OCI-LY3 (cell line): ENCODE data around the gene PSMD11.
A peak's percentile ranks its signal among the peaks of the same experiment; 100 is the strongest.

ENCODE experiments used
- H2AFZ ChIP-seq: fragments of 200-600, 300-600 bp; shearing (Covaris generic); 2 replicates; pipeline ENCODE4 v1.6.0; 2014; ENCODE audit warnings: antibody characterized with exemption, low read depth, low read length
- H3K27ac ChIP-seq: fragments of 200-600, 300-600 bp; sonication (generic); 2 replicates; pipeline ENCODE4 v1.5.1; 2014; ENCODE audit warnings: mild to moderate bottlenecking, low read length, moderate library complexity, mixed read lengths
- H3K27me3 ChIP-seq: fragments of 200-600, 300-600 bp; sonication (generic); 2 replicates; pipeline ENCODE4 v1.6.1; 2014; ENCODE audit warnings: low read depth, low read length, mixed read lengths
- H3K36me3 ChIP-seq: fragments of 200-600, 300-600 bp; sonication (generic); replicated peaks from 2 replicates; pipeline ENCODE3; 2014; ENCODE audit warnings: low read depth, low read length, mixed read lengths
- H3K4me1 ChIP-seq: fragments of 300-600, 200-600 bp; sonication (generic); 2 replicates; pipeline ENCODE4 v1.6.1; 2014; ENCODE audit warnings: low read length, mixed read lengths
- H3K4me2 ChIP-seq: fragments of 200-600, 300-600 bp; sonication (generic); 2 replicates; pipeline ENCODE4 v1.6.1; 2014; ENCODE audit warnings: low read length, mixed read lengths
- H3K4me3 ChIP-seq: fragments of 300-600, 200-600 bp; sonication (generic); 2 replicates; pipeline ENCODE4 v1.5.1; 2014; ENCODE audit warnings: antibody characterized with exemption, mild to moderate bottlenecking, low read length, moderate library complexity
- H3K79me2 ChIP-seq: fragments of 300-600, 200-600 bp; shearing (Covaris generic); 2 replicates; pipeline ENCODE4 v1.6.1; 2014; ENCODE audit warnings: mild to moderate bottlenecking, low read length, mixed read lengths
- H3K9ac ChIP-seq: fragments of 300-600, 200-600 bp; shearing (Covaris generic); 2 replicates; pipeline ENCODE4 v1.6.0; 2014; ENCODE audit warnings: mild to moderate bottlenecking, low read length, moderate library complexity
- H3K9me3 ChIP-seq: fragments of 200-600, 300-600 bp; shearing (Covaris generic); 2 replicates; pipeline ENCODE4 v1.6.1; 2014; ENCODE audit warnings: low read length, mixed read lengths; ENCODE audit not compliant: insufficient read depth
- H4K20me1 ChIP-seq: fragments of 200-600, 300-600 bp; sonication (generic); 2 replicates; pipeline ENCODE4 v1.6.1; 2016; ENCODE audit warnings: low read length, mixed read lengths; ENCODE audit not compliant: insufficient read depth
- CTCF ChIP-seq: fragments of 200-600, 300-600 bp; sonication (generic); IDR thresholded peaks from 2 replicates; pipeline ENCODE4 v1.5.1; 2014; ENCODE audit warnings: antibody characterized with exemption, low read length, low read depth
- EZH2phosphoT487 ChIP-seq: fragments of 200-600 bp; shearing (Covaris generic); IDR thresholded peaks from 2 replicates; pipeline ENCODE4 v1.6.1; 2018; ENCODE audit warnings: antibody characterized with exemption, mixed run types, low read depth

Gene PSMD11

DNA sequence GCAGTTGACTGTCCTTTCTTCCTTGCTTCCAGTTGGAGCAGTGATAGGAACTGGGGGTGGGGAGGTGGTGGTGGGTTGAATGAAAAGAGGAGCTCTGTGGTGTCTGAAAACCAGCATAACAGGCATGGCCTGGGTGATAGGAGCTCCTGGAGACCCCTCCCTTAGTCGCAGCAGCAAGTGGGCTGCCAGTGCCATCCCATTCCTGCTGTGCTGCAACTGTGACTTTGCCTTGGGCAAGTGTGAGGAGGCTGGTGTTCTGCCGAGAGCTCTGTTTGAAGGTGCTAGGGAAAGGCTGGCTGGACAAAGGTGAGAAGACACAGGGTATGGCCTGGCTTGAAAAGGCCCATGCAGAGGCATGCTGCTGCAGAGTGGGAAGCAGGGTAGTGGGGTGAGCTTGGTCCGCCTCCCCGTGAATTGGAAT lies 39.7 kb downstream of the PSMD11 start:
- Histone ChIP-seq H3K9ac (no peak overlapping the region), H3K4me1 (peaks cover 43% of the 10 kb centered on the region), H3K4me3 (no peak overlapping the region), H4K20me1 (peaks cover 6% of the 10 kb centered on the region; the same call in 1 of the 2 replicates), H3K79me2 (peaks cover 13% of the 10 kb centered on the region; the same call in 1 of the 2 replicates), H2AFZ (no peak overlapping the region), H3K27me3 (no peaks in the 10 kb centered on the region), H3K4me2 (no peak overlapping the region), H3K27ac (no peak overlapping the region), H3K36me3 (peaks cover 34% of the 10 kb centered on the region), H3K9me3 (no peaks in the 10 kb centered on the region)
- no peak for TF ChIP-seq CTCF
- no peak for TF ChIP-seq EZH2phosphoT487

DNA sequence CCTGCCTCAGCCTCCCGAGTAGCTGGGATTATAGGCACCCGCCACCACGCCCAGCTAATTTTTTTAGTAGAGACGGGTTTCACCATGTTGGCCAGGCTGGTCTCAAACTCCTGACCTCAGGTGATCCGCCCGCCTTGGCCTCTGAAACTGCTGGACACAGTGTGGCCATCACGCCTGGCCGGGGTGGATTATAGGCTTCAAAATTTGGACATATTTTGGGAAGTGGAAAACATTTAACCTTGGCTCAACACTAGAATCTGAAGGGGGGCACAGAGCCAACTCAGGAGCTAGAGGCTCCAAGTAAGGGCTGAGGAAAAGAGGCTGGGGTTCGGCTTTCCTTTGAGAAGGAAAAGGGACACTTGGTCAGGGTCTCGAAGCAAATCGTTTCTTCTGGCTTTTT lies 40.3 kb downstream of the PSMD11 start:
- peaks cover 12% of the 10 kb centered on the region for H4K20me1 ChIP-seq
- TF ChIP-seq CTCF = no peak
- no peak for TF ChIP-seq EZH2phosphoT487
- H3K36me3 ChIP-seq = peaks cover 30% of the 10 kb centered on the region
- H3K9ac ChIP-seq = no peak overlapping the region
- peaks cover 43% of the 10 kb centered on the region for H3K4me1 ChIP-seq
- H3K4me3 ChIP-seq = no peak overlapping the region
- H3K27ac ChIP-seq = no peak overlapping the region
- no peaks in the 10 kb centered on the region for H3K27me3 ChIP-seq
- no peak overlapping the region for H2AFZ ChIP-seq
- H3K4me2 ChIP-seq = no peak overlapping the region
- H3K79me2 ChIP-seq = peaks cover 15% of the 10 kb centered on the region; the same call in 1 of the 2 replicates
- H3K9me3 ChIP-seq = no peaks in the 10 kb centered on the region

DNA sequence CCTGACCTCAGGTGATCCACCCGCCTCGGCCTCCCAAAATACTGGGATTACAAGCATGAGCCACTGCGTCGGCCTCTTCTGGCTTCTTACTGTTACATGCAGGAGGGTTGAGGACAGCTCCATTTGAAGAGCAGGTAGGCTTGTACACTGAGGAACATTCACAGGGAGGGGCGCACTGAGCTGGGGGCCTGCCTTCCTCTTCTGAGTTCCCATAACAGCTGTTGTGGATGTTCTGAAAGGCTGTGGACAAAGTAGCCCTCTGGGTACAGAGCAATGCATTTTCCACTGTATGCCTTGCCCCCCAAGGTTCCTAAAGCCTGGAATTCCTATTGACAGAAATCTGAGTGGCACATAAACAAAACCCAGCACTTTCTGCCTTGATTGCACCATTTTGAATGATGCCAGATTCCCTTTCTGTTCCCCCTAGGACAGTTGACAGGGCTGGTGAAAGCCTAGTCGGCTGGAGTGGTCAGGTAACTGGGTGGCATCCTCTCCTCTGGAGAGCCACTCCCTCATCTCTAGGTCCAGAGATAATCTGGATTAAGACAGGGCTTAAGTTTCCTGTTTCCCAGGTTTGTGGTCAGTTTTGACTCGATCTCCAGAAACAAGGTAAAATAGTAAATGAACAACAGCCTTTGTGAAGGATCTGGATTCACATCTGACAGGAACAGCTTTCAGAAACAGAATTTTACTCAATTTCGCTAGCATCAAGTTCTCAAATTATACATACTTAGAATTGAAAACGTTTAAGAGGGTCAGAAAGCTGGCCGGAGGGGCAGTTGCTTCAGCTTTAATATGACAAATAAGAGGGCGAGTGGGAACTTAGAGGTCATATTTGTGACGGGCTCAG lies 41.2 kb downstream of the PSMD11 start:
- peaks cover 15% of the 10 kb centered on the region; the same call in 1 of the 2 replicates for H3K79me2 ChIP-seq
- no peak overlapping the region for H3K9ac ChIP-seq
- H3K27me3 ChIP-seq = no peaks in the 10 kb centered on the region
- no peak overlapping the region for H2AFZ ChIP-seq
- H3K4me2 ChIP-seq = no peak overlapping the region; the same call in 1 of the 2 replicates
- H3K9me3 ChIP-seq = no peaks in the 10 kb centered on the region
- peaks cover 43% of the 10 kb centered on the region for H3K4me1 ChIP-seq
- peaks cover 28% of the 10 kb centered on the region for H3K36me3 ChIP-seq
- peaks cover 18% of the 10 kb centered on the region for H4K20me1 ChIP-seq
- no peak overlapping the region for H3K27ac ChIP-seq
- TF ChIP-seq EZH2phosphoT487 (no peak), CTCF (no peak)
- no peak overlapping the region for H3K4me3 ChIP-seq

DNA sequence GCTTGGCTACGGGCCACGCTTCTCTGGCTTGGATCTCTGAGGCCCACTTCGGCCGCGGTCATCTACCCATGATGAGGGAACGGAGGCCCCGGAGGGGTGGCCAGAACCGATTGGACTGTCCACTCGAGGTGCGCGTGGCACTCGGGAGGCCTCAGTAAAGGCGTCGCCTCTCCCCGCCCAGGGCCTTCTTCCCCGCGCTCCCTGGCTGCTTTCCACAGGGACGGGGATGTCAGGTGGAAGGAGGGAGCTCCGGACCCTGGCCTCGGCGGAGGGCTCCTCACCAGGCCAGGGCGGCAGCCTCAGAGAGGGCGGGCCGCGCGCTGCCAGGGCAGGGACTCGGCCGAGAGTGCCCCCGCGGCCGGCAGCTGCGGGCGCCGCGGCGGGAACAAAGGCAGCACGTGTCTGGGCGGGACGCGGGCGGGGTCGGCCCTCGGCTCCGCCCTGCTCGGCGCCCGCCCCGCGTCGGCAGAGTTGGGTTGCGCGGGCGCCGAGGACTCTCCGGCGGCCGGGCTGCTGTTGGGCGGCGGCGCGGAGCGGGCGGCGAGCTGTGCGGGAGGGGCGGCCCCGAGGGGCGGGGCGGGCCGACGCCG lies 41.9 kb downstream of the PSMD11 start:
- Histone ChIP-seq H3K27ac (no peak overlapping the region), H3K9ac (peak overlapping the region; percentile 55)

More for the DNA sequence above, 41.9 kb downstream of the PSMD11 start:
- peaks cover 15% of the 10 kb centered on the region; the same call in 1 of the 2 replicates for H3K79me2 ChIP-seq
- peaks cover 40% of the 10 kb centered on the region for H3K4me1 ChIP-seq
- H3K9me3 ChIP-seq = no peaks in the 10 kb centered on the region
- no peaks in the 10 kb centered on the region for H3K27me3 ChIP-seq
- no peak overlapping the region for H2AFZ ChIP-seq
- TF ChIP-seq CTCF = no peak
- H3K4me2 ChIP-seq = peak overlapping the region; percentile 58
- H4K20me1 ChIP-seq = peaks cover 19% of the 10 kb centered on the region
- peaks cover 28% of the 10 kb centered on the region for H3K36me3 ChIP-seq
- H3K4me3 ChIP-seq = peak overlapping the region; percentile 79
